ENCODE results near the gene MACROD2.
"Not testable (repeated sequence)": the region's sequence is repeated elsewhere in the genome, so short reads cannot be mapped to it uniquely, and the experiment has no call there.

Gene MACROD2

DNA sequence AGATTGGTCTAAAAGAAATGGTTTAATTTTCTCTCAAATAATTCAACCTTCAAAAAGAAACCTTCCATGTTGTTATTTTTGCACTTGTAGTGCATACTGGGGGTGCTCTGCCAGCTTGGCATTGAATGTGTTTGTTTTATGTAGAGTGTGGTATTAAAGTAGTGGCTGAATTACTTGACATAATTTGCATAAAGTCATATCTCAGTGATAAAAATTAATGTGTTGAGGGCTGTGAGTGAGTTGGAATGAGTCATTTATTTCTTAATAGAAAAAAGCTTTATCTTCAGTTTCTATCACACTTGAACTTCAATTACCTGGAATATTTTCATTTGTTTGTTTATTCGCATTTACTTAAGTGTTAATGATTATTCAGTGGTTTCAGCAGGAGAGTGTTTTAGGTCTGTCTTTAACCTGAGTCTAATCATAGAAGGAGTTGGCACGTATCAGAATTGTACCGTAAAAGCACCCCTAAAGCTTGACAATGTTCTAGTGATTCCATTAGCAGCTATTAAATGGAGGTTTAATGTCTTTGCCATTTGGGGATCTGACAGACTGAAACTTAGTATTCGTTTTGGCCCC lies 1143.3 kb downstream of the MACROD2 start:
- ChIA-PET POLR2A (no interaction called here), CTCF (no interaction called here)
- DNase-seq (ENCODE audit: low read depth, low spot score): no peak
- TF ChIP-seq, protein P1, sequence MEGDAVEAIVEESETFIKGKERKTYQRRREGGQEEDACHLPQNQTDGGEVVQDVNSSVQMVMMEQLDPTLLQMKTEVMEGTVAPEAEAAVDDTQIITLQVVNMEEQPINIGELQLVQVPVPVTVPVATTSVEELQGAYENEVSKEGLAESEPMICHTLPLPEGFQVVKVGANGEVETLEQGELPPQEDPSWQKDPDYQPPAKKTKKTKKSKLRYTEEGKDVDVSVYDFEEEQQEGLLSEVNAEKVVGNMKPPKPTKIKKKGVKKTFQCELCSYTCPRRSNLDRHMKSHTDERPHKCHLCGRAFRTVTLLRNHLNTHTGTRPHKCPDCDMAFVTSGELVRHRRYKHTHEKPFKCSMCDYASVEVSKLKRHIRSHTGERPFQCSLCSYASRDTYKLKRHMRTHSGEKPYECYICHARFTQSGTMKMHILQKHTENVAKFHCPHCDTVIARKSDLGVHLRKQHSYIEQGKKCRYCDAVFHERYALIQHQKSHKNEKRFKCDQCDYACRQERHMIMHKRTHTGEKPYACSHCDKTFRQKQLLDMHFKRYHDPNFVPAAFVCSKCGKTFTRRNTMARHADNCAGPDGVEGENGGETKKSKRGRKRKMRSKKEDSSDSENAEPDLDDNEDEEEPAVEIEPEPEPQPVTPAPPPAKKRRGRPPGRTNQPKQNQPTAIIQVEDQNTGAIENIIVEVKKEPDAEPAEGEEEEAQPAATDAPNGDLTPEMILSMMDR (IDR thresholded peaks at IDR 0.05; ENCODE audit: insufficient read depth, low read length, missing control alignments): no peak
- H3K4me3 ChIP-seq (ENCODE audit: low read depth, low read length): no peak overlapping the region

DNA sequence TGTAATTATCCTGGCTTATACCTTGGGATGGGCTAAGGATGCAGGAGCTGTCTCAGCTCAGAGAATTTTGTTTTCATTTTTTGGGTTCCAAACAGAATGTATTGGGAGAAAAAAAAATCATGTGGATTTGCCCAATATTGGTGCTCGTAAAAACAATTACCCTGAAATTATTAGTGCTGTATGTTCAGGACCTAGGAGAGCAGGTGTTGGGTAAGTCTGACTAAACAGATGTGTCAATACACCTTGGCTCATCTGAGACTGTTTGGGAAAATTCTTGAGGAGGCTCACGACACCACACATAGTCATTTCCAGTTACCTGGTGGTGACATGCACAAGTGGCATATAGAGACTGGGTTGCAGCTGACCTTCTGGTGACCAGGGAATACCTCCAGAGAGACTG lies 1144.2 kb downstream of the MACROD2 start:
- ChIA-PET CTCF (no interaction called here), POLR2A (no interaction called here)
- H3K4me3 ChIP-seq (ENCODE audit: low read depth, low read length): no peak overlapping the region
- DNase-seq (ENCODE audit: low read depth, low spot score): no peak
- TF ChIP-seq, protein P1 (IDR thresholded peaks at IDR 0.05; ENCODE audit: insufficient read depth, low read length, missing control alignments): no peak

DNA sequence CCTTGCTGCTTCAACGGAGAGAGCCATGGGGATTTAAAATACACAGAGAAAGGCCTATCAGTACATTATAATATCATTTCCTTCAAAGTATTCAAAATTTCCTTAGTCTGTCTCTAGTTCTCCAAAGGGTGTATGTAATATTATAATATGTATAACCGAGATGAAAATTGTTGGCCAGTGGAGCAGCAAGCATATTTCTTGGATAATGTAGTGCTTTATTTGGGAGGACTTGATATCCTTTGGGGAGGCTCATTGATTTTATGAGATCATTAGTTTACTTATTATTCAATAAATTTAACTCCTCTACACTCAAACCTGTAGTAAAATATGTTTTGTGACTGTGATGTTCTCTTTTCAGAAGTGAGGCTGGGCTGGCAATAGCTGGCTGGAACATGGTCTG lies 1145.0 kb downstream of the MACROD2 start:
- no peak overlapping the region for H3K4me3 ChIP-seq (ENCODE audit: low read depth, low read length)
- no peak for DNase-seq (ENCODE audit: low read depth, low spot score)
- ChIA-PET CTCF (no interaction called here), POLR2A (no interaction called here)
- TF ChIP-seq, protein P1 (IDR thresholded peaks at IDR 0.05; ENCODE audit: insufficient read depth, low read length, missing control alignments): no peak

DNA sequence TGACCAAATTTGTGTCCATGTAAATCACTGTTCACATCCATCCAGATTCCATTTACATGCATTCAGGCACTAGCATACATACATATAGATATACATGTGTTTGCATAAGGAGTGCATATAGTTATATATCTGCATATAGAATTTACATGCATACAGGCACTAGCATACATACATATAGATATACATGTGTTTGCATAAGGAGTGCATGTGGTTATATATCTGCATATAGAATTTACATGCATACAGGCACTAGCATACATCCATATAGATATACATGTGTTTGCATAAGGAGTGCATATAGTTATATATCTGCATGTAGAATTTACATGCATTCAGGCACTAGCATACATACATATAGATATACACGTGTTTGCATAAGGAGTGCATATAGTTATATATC lies 1145.6 kb downstream of the MACROD2 start:
- POLR2A ChIA-PET; CTCF ChIA-PET; DNase-seq (ENCODE audit: low read depth, low spot score); H3K4me3 ChIP-seq (ENCODE audit: low read depth, low read length): not testable (repeated sequence)

DNA sequence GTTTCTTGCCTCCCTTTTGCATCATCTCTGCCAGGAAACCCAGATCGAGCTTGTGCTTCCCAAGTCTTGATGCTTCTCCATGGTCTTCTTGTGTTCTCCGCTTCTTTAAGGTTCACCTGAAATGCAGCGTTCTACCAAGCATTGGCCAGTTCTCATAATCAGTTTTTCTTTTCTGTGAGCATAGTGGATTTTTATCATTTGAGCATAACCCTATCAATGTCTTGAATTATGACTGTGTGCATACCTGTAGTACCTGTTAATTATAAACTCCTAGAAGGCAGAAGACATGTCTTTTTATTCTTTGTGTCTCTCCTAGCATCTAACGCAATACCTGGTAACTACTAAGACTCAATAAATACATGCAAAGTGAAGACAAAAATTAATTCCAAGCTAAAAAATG lies 1146.5 kb downstream of the MACROD2 start:
- TF ChIP-seq, protein P1 (IDR thresholded peaks at IDR 0.05; ENCODE audit: insufficient read depth, low read length, missing control alignments): no peak
- CTCF ChIA-PET: no interaction called here
- DNase-seq (ENCODE audit: low read depth, low spot score): no peak
- POLR2A ChIA-PET: no interaction called here
- H3K4me3 ChIP-seq (ENCODE audit: low read depth, low read length): no peak overlapping the region

DNA sequence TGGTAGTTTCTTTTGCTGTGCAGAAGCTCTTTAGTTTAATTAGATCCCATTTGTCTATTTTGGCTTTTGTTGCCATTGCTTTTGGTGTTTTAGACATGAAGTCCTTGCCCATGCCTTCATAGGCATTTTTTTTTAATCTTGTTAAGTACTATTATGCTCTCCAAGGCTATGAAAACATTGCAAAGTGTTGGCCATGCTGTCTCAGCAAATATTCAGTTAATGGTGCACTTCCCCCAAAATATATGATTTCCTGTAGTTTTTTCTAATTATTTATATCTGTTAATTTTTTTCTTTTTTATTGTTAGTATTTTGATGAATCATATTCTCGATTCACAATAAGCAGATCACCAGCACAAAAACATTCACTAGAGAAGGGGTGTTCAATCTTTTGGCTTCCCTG lies 1148.2 kb downstream of the MACROD2 start:
- ChIA-PET POLR2A (no interaction called here), CTCF (no interaction called here)
- TF ChIP-seq, protein P1 (IDR thresholded peaks at IDR 0.05; ENCODE audit: insufficient read depth, low read length, missing control alignments): no peak
- no peak overlapping the region for H3K4me3 ChIP-seq (ENCODE audit: low read depth, low read length)
- no peak for DNase-seq (ENCODE audit: low read depth, low spot score)

DNA sequence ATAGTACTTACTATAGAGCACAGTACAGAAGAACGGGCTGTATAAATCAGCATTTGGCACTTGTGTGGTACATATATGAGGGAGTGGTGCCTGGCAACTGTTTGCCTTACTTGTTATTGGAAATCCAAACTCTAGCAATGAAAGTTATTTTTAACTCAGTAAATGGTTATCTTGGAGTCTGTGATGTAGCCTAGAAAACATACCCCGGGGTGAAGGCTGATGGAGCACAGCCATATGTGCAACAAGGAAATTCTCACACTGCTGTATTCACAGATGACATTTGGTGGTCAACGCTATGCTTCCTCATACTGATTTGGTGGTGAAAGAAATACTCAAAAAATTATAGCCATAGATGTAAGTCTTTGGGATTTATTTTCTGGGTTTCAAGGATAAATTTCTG lies 1149.6 kb downstream of the MACROD2 start:
- POLR2A ChIA-PET: no interaction called here
- CTCF ChIA-PET: no interaction called here
- no peak overlapping the region for H3K4me3 ChIP-seq (ENCODE audit: low read depth, low read length)
- TF ChIP-seq, protein P1 (IDR thresholded peaks at IDR 0.05; ENCODE audit: insufficient read depth, low read length, missing control alignments): no peak
- DNase-seq (ENCODE audit: low read depth, low spot score): no peak
